GM10847 (cell line): ENCODE results near the gene OR10Z1.

Experiments used
- POLR2A ChIP-seq: IDR thresholded peaks from 2 replicates; pipeline ENCODE4 v1.6.1; 2011; ENCODE audit not compliant: insufficient read length; ENCODE audit errors: extremely low read depth

Gene OR10Z1

GRCh38 chr1:158646465-158646864 lies 41.4 kb downstream of the OR10Z1 start:
- no peak for TF ChIP-seq POLR2A

DNA sequence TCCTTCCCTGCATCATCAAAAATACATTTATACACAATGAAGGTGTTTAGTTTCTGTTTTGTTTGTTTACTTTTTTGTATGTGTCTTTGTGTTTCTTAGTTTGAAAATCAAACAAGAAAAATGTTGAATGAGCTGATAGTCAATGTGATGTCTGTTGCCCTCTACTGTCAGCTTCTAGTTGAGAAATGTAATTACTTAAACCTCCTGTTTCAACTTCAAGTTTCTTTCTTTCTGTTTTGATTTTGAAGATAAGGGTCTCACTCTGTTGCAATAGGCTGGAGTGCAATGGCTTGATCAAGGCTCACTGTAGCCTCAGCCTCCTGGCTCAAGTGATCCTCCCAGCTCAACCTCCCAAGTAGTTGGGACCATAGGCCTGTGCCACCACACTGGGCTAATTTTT lies 44.0 kb downstream of the OR10Z1 start:
- TF ChIP-seq POLR2A: no peak

DNA sequence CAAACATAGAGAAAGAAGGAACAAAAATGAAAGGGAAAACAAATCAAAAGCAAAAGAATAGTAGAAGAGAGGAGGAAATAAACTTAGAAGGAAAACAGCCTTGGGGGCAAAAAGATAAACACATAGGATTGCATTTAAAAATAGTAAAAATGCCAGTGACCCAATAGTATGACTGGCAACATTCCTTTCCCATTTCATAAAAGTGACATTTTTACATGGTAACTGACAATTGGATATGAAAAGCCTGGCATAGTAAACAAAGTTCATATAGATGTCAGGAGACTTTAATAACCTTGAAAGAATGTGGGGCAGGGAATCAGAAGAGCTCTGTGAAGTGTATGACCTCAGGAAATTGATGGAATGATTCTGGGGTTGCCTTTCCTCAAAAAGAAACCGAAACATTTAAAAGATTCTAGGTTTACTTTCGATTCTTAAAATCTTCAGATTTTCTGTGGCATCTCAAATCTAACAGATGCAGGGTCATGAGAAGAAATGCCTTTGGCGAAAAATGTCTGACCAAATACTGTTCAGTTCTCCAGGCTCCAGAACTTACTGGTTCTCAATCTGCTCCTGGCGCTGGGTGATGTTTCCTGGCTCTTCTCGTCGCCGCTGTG lies 47.8 kb downstream of the OR10Z1 start:
- no peak for TF ChIP-seq POLR2A

GRCh38 chr1:158654086-158654485 lies 49.0 kb downstream of the OR10Z1 start:
- no peak for TF ChIP-seq POLR2A

GRCh38 chr1:158654571-158654970 lies 49.5 kb downstream of the OR10Z1 start:
- no peak for TF ChIP-seq POLR2A
